Measurements from ENCODE around the gene NRGN. TPM values are rescaled to one million over a fixed set of nuclear protein-coding genes. Genes with fewer than 3 reads are reported as not detected.

NRGN gene
- total and polyA plus RNA-seq, 12 donors: 0.89 to 10.9 (median 3.7) TPM; not detected in 2

- WGBS, 4 donors: 20 to 36% (median 31%) methylated on average over 20 to 42 of the region's 42 CpGs
- Histone ChIP-seq H3K36me3 (replicated peaks in 1 of 2) (no peaks in the 10 kb centered on the region), H3K27ac (no peak within 1 kb of the TSS), H3K9me3 (replicated peaks in 1 of 3) (no peaks in the 10 kb centered on the region), H3K27me3 (peaks cover 38% of the 10 kb centered on the region), H3K4me1 (replicated peaks in 1 of 2) (no peaks in the 10 kb centered on the region), H3K4me3 (no peak within 1 kb of the TSS)
- TF ChIP-seq POLR2A (IDR thresholded peaks at IDR 0.05): no peak
- TF ChIP-seq CTCF (IDR thresholded peaks at IDR 0.05): no peak
- intact Hi-C loops (cut with DNase I): no loop called here
- no peak for DNase-seq
These were observed 12.2 kb downstream of the NRGN start, which contains the start of gene VSIG2 for GRCh38 chr11:124751741-124752470. TSS of gene VSIG2 (minus strand) at chr11:124752255. CDS start at chr11:124752137, 118 bp downstream.

GRCh38 chr11:124752471-124753102 is 12.8 kb downstream of the NRGN start:
- no peaks in the 10 kb centered on the region for H3K4me1 ChIP-seq (replicated peaks in 1 of 2)
- no peak overlapping the region for H3K4me3 ChIP-seq
- no peak overlapping the region for H3K27ac ChIP-seq
- WGBS, 4 donors: 53 to 66% (median 56%) methylated on average over 5 to 10 of the region's 10 CpGs
- no peak for DNase-seq
- intact Hi-C loops (cut with DNase I): no loop called here
- H3K27me3 ChIP-seq: peaks cover 40% of the 10 kb centered on the region
- no peaks in the 10 kb centered on the region for H3K36me3 ChIP-seq (replicated peaks in 1 of 2)
- TF ChIP-seq CTCF (IDR thresholded peaks at IDR 0.05) (no peak), POLR2A (IDR thresholded peaks at IDR 0.05) (no peak)
- H3K9me3 ChIP-seq (replicated peaks in 1 of 3): no peaks in the 10 kb centered on the region

GRCh38 chr11:124753205-124753604 is 13.5 kb downstream of the NRGN start:
- Histone ChIP-seq H3K27ac (no peak overlapping the region), H3K4me1 (replicated peaks in 1 of 2) (peaks cover 0 to 3% of the 10 kb centered on the region in 2 donors), H3K36me3 (replicated peaks in 1 of 2) (no peaks in the 10 kb centered on the region), H3K27me3 (peaks cover 40% of the 10 kb centered on the region), H3K4me3 (no peak overlapping the region), H3K9me3 (replicated peaks in 1 of 3) (no peaks in the 10 kb centered on the region)
- TF ChIP-seq POLR2A (IDR thresholded peaks at IDR 0.05): no peak
- no peak for TF ChIP-seq CTCF (IDR thresholded peaks at IDR 0.05)
- intact Hi-C loops (cut with DNase I): no loop called here
- DNase-seq: no peak

- peaks cover 36% of the 10 kb centered on the region for H3K27me3 ChIP-seq
- 84 to 90% (median 89%) methylated on average over 7 of the region's 7 CpGs for WGBS, 4 donors
- no peak overlapping the region for H3K4me3 ChIP-seq
- no peaks in the 10 kb centered on the region for H3K36me3 ChIP-seq (replicated peaks in 1 of 2)
- H3K27ac ChIP-seq: no peak overlapping the region
- intact Hi-C loops (cut with DNase I): no loop called here
- DNase-seq: no peak
- H3K9me3 ChIP-seq (replicated peaks in 1 of 3): no peaks in the 10 kb centered on the region
- H3K4me1 ChIP-seq (replicated peaks in 1 of 2): peaks cover 0 to 7% of the 10 kb centered on the region in 2 donors
- TF ChIP-seq POLR2A (IDR thresholded peaks at IDR 0.05): no peak
- TF ChIP-seq CTCF (IDR thresholded peaks at IDR 0.05): no peak
These were observed 13.9 kb downstream of the NRGN start for GRCh38 chr11:124753624-124754023.
